GM12892 (cell line): ENCODE measurements around the gene PDZD7.

Experiments
- POLR2AphosphoS5 ChIP-seq: IDR thresholded peaks from 2 replicates; pipeline ENCODE4 v1.6.1; 2011; ENCODE audit warnings: low read depth, low read length, control low read depth
- TAF1 ChIP-seq: IDR thresholded peaks from 2 replicates; pipeline ENCODE4 v1.6.1; 2011; ENCODE audit warnings: low read depth, mild to moderate bottlenecking, control low read depth, low read length, borderline replicate concordance

- TF ChIP-seq TAF1 (no peak), POLR2AphosphoS5 (no peak)
Observed at GRCh38 chr10:101000915-101001658, 29.8 kb downstream of the PDZD7 start.
